OCI-LY3 (cell line): ENCODE measurements around the gene CHCHD10.

Experiments used
- CTCF ChIP-seq: fragments of 200-600, 300-600 bp; sonication (generic); IDR thresholded peaks from 2 replicates; pipeline ENCODE4 v1.5.1; 2014; ENCODE audit warnings: antibody characterized with exemption, low read length, low read depth
- EZH2phosphoT487 ChIP-seq: fragments of 200-600 bp; shearing (Covaris generic); IDR thresholded peaks from 2 replicates; pipeline ENCODE4 v1.6.1; 2018; ENCODE audit warnings: antibody characterized with exemption, mixed run types, low read depth

DNA sequence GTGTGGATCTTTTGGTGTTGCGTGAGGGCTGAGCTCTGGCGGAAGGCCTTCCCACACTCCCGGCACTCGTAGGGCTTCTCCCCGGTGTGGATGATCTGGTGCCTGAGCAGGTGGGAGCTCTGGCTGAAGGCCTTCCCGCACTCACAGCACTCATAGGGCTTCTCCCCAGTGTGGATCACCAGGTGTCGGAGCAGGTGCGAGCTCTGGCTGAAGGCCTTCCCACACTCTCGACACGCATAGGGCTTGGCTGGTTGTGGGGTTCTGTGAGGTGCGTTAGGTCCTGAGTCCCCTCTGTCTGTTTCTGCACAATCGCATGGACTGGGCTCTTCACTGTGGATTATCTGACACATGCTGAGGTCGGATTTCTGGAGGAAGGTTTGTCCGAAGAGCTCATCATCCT, 23.3 kb downstream of the CHCHD10 start:
- TF ChIP-seq CTCF (no peak), EZH2phosphoT487 (no peak)
